GM12878 (cell line): ENCODE results near the gene PFKL. TPM values are rescaled to one million over a fixed set of nuclear protein-coding genes. Genes with fewer than 3 reads are reported as not detected.
A peak's percentile ranks its signal among the peaks of the same experiment; 100 is the strongest.

Experiments used
- CEBPB ChIP-seq, 2 experiments: fragments of 150-350 bp in 1 of 2; IDR thresholded peaks; 2 replicates each; pipeline ENCODE4 v1.6.1; 2012 to 2014; ENCODE audit warnings: low read depth in 2 of 2, low read length in 2 of 2, borderline replicate concordance in 1 of 2, inconsistent platforms in 1 of 2
- CEBPZ ChIP-seq: fragments of 150-350 bp; IDR thresholded peaks from 2 replicates; pipeline ENCODE4 v1.6.1; 2016; ENCODE audit warnings: low read depth, low read length
- CHD4 ChIP-seq: fragments of 200-600 bp; sonication (generic); IDR thresholded peaks from 2 replicates; pipeline ENCODE4 v1.6.1; 2016; ENCODE audit warnings: mild to moderate bottlenecking
- DPF2 ChIP-seq: fragments of 450-650 bp; IDR thresholded peaks from 2 replicates; pipeline ENCODE4 v1.6.1; 2017; ENCODE audit warnings: mild to moderate bottlenecking
- EED ChIP-seq: sonication (generic); IDR thresholded peaks from 2 replicates; pipeline ENCODE4 v1.6.1; 2016; ENCODE audit warnings: antibody characterized with exemption, low read depth
- EGR1 ChIP-seq, 2 experiments: IDR thresholded peaks; 1 replicate in 1 of 2; 2 replicates in 1 of 2; pipeline ENCODE4 v1.6.1; 2011 to 2012; ENCODE audit warnings: low read depth in 2 of 2, low read length in 2 of 2, borderline replicate concordance in 1 of 2, mild to moderate bottlenecking in 1 of 2, moderate library complexity in 1 of 2
- EP300 ChIP-seq, 2 experiments: fragments of 150-350 bp in 1 of 2; IDR thresholded peaks; 2 replicates each; pipeline ENCODE4 v1.6.1; 2011 to 2012; ENCODE audit warnings: low read depth in 2 of 2, low read length in 2 of 2, borderline replicate concordance in 1 of 2, improper control_type of control experiment in 1 of 2, inconsistent platforms in 1 of 2; ENCODE audit not compliant: control insufficient read depth in 1 of 2
- HCFC1 ChIP-seq: fragments of 150-350 bp; IDR thresholded peaks from 2 replicates; pipeline ENCODE4 v1.6.1; 2014; ENCODE audit warnings: low read length
- IKZF2 ChIP-seq, 2 experiments: fragments of 450-650 bp; IDR thresholded peaks; 2 replicates each; pipeline ENCODE4 v1.6.1; 2017; ENCODE audit warnings: mild to moderate bottlenecking in 2 of 2, moderate library complexity in 2 of 2
- KLF5 ChIP-seq: fragments of 450-650 bp; IDR thresholded peaks from 2 replicates; pipeline ENCODE4 v1.6.1; 2014; ENCODE audit warnings: mild to moderate bottlenecking; ENCODE audit not compliant: partially characterized antibody
- PAX8 ChIP-seq: fragments of 450-650 bp; IDR thresholded peaks from 2 replicates; pipeline ENCODE4 v1.6.1; 2017; ENCODE audit warnings: mild to moderate bottlenecking, moderate library complexity
- POU2F2 ChIP-seq: IDR thresholded peaks from 3 replicates; pipeline ENCODE4 v1.6.1; 2011; ENCODE audit warnings: low read depth, mild to moderate bottlenecking, low read length, borderline replicate concordance
- RAD21 ChIP-seq: IDR thresholded peaks from 2 replicates; pipeline ENCODE4 v1.6.1; 2011; ENCODE audit warnings: mild to moderate bottlenecking, low read depth, low read length, moderate library complexity; ENCODE audit not compliant: insufficient read depth
- SMAD1 ChIP-seq: fragments of 450-650 bp; IDR thresholded peaks from 2 replicates; pipeline ENCODE4 v1.6.1; 2018; ENCODE audit warnings: mild to moderate bottlenecking, low read depth; ENCODE audit not compliant: partially characterized antibody
- ZNF207 ChIP-seq: fragments of 450-650 bp; IDR thresholded peaks from 2 replicates; pipeline ENCODE4 v1.6.1; 2014; ENCODE audit warnings: antibody characterized with exemption, mild to moderate bottlenecking, borderline replicate concordance
- polyA plus RNA-seq, 11 experiments: library from polyadenylated mRNA; depleted of rRNA in 4 of 11; unstranded in 6 of 11; stranded (reverse) in 5 of 11; fragments of >200 nt; fragmentation: Nextera tagmentation in 4 of 11; fragmentation: Illumina TruSeq in 1 of 11; extraction: Ambion mirVana in 4 of 11; extraction: Trizol in 1 of 11; gene quantifications; 1 replicate in 1 of 11; 2 replicates in 10 of 11; pipeline versions ENCODE4 v1.2.1 to v1.2.3, GENCODE V29; 2011 to 2016; ENCODE audit warnings: inconsistent platforms in 2 of 11, missing spikeins in 2 of 11, low read depth in 1 of 11
- total RNA-seq, 4 experiments: library from RNA; depleted of rRNA in 3 of 4; stranded (reverse); fragments of >200 nt in 3 of 4; fragmentation: Illumina TruSeq in 1 of 4; extraction: Trizol in 1 of 4; gene quantifications; 2 replicates each; pipeline versions ENCODE4 v1.2.1 to v1.2.3, GENCODE V29; 2013 to 2021
- TF ChIP-seq, protein P1 (sequence below): IDR thresholded peaks from 2 replicates; pipeline ENCODE4 v1.6.1; 2011; ENCODE audit warnings: mild to moderate bottlenecking, low read depth, low read length, moderate library complexity; ENCODE audit not compliant: insufficient replicate concordance
- TF ChIP-seq, protein P2 (sequence below): fragments of 450-650 bp; formaldehyde crosslinking; IDR thresholded peaks from 2 replicates; pipeline ENCODE4 v1.4.0; 2022; ENCODE audit warnings: mild to moderate bottlenecking, moderate library complexity
- TF ChIP-seq, protein P3 (sequence below): IDR thresholded peaks from 2 replicates; pipeline ENCODE4 v1.6.1; 2011; ENCODE audit warnings: borderline replicate concordance, low read depth, mild to moderate bottlenecking, moderate library complexity, mixed read lengths, low read length; ENCODE audit not compliant: insufficient read depth; ENCODE audit errors: extremely low read length

The PFKL gene
- total and polyA plus RNA-seq, 10 of the 15 experiments (the other 5 are each of a cell fraction or from before 2014, with no cell fraction given), result 1.2 to 192 (median 112) TPM

GRCh38 chr21:44299458-44300261 is at the start of gene PFKL (continued):
- TF ChIP-seq CEBPZ, result no peak
- TF ChIP-seq EGR1 (IDR thresholded peaks at IDR 0.05; ENCODE audit: borderline replicate concordance in 1 of 2, low read depth in 2 of 2, low read length in 2 of 2), result no peak
- TF ChIP-seq CHD4, result no peak
- TF ChIP-seq EP300 (IDR thresholded peaks at IDR 0.05; ENCODE audit: borderline replicate concordance in 1 of 2, control insufficient read depth in 1 of 2, low read depth in 2 of 2, low read length in 2 of 2), result peak in 1 of 2 experiments; percentile 72; a peak in 2 of 4 replicates
- peak; percentile 13; the same call in 1 of the 3 replicates for TF ChIP-seq POU2F2
- TF ChIP-seq, protein P1, sequence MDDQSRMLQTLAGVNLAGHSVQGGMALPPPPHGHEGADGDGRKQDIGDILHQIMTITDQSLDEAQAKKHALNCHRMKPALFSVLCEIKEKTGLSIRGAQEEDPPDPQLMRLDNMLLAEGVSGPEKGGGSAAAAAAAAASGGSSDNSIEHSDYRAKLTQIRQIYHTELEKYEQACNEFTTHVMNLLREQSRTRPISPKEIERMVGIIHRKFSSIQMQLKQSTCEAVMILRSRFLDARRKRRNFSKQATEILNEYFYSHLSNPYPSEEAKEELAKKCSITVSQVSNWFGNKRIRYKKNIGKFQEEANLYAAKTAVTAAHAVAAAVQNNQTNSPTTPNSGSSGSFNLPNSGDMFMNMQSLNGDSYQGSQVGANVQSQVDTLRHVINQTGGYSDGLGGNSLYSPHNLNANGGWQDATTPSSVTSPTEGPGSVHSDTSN, result no peak
- TF ChIP-seq SMAD1, result peak; percentile 64
- TF ChIP-seq PAX8, result no peak
- TF ChIP-seq, protein P2, sequence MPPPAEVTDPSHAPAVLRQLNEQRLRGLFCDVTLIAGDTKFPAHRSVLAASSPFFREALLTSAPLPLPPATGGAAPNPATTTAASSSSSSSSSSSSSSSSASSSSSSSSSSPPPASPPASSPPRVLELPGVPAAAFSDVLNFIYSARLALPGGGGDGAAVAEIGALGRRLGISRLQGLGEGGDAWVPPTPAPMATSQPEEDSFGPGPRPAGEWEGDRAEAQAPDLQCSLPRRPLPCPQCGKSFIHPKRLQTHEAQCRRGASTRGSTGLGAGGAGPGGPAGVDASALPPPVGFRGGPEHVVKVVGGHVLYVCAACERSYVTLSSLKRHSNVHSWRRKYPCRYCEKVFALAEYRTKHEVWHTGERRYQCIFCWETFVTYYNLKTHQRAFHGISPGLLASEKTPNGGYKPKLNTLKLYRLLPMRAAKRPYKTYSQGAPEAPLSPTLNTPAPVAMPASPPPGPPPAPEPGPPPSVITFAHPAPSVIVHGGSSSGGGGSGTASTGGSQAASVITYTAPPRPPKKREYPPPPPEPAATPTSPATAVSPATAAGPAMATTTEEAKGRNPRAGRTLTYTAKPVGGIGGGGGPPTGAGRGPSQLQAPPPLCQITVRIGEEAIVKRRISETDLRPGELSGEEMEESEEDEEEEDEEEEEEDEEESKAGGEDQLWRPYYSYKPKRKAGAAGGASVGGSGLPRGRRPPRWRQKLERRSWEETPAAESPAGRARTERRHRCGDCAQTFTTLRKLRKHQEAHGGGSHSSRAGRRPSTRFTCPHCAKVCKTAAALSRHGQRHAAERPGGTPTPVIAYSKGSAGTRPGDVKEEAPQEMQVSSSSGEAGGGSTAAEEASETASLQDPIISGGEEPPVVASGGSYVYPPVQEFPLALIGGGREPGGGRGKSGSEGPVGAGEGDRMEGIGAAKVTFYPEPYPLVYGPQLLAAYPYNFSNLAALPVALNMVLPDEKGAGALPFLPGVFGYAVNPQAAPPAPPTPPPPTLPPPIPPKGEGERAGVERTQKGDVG, result no peak
- TF ChIP-seq DPF2, result peak; percentile 92
- TF ChIP-seq HCFC1, result no peak
- TF ChIP-seq ZNF207, result peak; percentile 86
- TF ChIP-seq, protein P3, sequence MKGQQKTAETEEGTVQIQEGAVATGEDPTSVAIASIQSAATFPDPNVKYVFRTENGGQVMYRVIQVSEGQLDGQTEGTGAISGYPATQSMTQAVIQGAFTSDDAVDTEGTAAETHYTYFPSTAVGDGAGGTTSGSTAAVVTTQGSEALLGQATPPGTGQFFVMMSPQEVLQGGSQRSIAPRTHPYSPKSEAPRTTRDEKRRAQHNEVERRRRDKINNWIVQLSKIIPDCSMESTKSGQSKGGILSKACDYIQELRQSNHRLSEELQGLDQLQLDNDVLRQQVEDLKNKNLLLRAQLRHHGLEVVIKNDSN, result no peak
- TF ChIP-seq EED, result peak; percentile 81
- no peak for TF ChIP-seq CEBPB (IDR thresholded peaks at IDR 0.05; ENCODE audit: borderline replicate concordance in 1 of 2, low read depth in 2 of 2, low read length in 2 of 2)
- 0 out of 2 replicates have a peak, but pooled peaks have one; percentile 5 for TF ChIP-seq RAD21
- TF ChIP-seq IKZF2 (IDR thresholded peaks at IDR 0.05), result peak; percentile 85
- no peak for TF ChIP-seq KLF5
